ENCODE results near the gene DUSP8.

DUSP8 gene

GRCh38 chr11:1536065-1536843 is 35.8 kb downstream of the DUSP8 start:
- Histone ChIP-seq H3K27ac (ENCODE audit: extremely low read depth, low read depth, low read length) (no peak overlapping the region), H3K9me3 (ENCODE audit: control insufficient read depth, insufficient read depth, low read depth, low read length) (no peaks in the 10 kb centered on the region), H3K4me3 (ENCODE audit: low read depth, low read length) (no peak overlapping the region), H3K4me1 (ENCODE audit: control insufficient read depth, insufficient read depth, low read length) (no peaks in the 10 kb centered on the region), H3K36me3 (ENCODE audit: control insufficient read depth in 2 of 2, insufficient read depth in 1 of 2, low read length in 2 of 2) (peaks cover 0 to 32% of the 10 kb centered on the region in 2 experiments; a peak in 1 of 3 replicates)
- ChIA-PET POLR2A (no interaction called here), CTCF (interaction anchor here (0.6 to 3.4 kb wide), 5 partner anchors 11 to 422 kb away, joined by 3 to 10 read pairs (median 3); no protein-coding TSS in a partner anchor)
- TF ChIP-seq ZBTB17 (tag by site-specific recombination; IDR thresholded peaks at IDR 0.05), result peak; percentile 65
- no peak for TF ChIP-seq ZFP41 (tag by site-specific recombination; IDR thresholded peaks at IDR 0.05; ENCODE audit: borderline replicate concordance)
- TF ChIP-seq, protein P1, sequence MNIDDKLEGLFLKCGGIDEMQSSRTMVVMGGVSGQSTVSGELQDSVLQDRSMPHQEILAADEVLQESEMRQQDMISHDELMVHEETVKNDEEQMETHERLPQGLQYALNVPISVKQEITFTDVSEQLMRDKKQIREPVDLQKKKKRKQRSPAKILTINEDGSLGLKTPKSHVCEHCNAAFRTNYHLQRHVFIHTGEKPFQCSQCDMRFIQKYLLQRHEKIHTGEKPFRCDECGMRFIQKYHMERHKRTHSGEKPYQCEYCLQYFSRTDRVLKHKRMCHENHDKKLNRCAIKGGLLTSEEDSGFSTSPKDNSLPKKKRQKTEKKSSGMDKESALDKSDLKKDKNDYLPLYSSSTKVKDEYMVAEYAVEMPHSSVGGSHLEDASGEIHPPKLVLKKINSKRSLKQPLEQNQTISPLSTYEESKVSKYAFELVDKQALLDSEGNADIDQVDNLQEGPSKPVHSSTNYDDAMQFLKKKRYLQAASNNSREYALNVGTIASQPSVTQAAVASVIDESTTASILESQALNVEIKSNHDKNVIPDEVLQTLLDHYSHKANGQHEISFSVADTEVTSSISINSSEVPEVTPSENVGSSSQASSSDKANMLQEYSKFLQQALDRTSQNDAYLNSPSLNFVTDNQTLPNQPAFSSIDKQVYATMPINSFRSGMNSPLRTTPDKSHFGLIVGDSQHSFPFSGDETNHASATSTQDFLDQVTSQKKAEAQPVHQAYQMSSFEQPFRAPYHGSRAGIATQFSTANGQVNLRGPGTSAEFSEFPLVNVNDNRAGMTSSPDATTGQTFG (tag by site-specific recombination; IDR thresholded peaks at IDR 0.05; ENCODE audit: borderline replicate concordance), result no peak
- TF ChIP-seq FEZF1 (tag by site-specific recombination; IDR thresholded peaks at IDR 0.05), result no peak
- no peak for TF ChIP-seq ZNF701 (tag by site-specific recombination; IDR thresholded peaks at IDR 0.05)
- TF ChIP-seq MZF1 (tag by site-specific recombination; IDR thresholded peaks at IDR 0.05; ENCODE audit: borderline replicate concordance), result no peak
- no peak for TF ChIP-seq ZNF768 (tag by site-specific recombination; IDR thresholded peaks at IDR 0.05)
- TF ChIP-seq, protein P2, sequence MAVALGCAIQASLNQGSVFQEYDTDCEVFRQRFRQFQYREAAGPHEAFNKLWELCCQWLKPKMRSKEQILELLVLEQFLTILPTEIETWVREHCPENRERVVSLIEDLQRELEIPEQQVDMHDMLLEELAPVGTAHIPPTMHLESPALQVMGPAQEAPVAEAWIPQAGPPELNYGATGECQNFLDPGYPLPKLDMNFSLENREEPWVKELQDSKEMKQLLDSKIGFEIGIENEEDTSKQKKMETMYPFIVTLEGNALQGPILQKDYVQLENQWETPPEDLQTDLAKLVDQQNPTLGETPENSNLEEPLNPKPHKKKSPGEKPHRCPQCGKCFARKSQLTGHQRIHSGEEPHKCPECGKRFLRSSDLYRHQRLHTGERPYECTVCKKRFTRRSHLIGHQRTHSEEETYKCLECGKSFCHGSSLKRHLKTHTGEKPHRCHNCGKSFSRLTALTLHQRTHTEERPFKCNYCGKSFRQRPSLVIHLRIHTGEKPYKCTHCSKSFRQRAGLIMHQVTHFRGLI (tag by site-specific recombination; IDR thresholded peaks at IDR 0.05), result peak; percentile 54; the same call in 1 of the 2 replicates
- no peak for TF ChIP-seq ZNF24 (tag by site-specific recombination; IDR thresholded peaks at IDR 0.05)
- no peak for TF ChIP-seq ZNF211 (tag by site-specific recombination; IDR thresholded peaks at IDR 0.05; ENCODE audit: low read depth)

DNA sequence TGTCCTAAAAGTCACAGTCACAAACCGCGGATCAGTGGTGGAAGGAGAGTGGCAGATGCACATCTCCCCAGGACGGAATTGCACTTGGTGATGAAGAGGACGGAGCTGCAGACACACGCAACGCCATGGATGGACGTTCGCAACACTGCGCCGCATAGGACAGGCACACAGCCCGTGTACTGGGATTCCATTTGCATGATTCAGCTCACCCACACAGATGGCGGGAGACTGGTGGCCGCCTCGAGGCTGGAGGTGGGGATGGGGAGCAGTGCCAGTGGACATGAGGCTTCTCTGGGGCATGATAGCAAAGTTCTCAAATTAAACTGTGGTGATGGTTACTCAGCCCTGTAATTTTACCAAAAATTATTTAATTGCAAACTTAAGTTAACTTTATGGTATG is 37.4 kb downstream of the DUSP8 start:
- CTCF ChIA-PET, result interaction anchor here (0.5 kb wide), 1 partner anchor 51 kb away, joined by 3 read pairs; the partner anchor contains the start of gene KRTAP5-1
- Histone ChIP-seq H3K27ac (ENCODE audit: extremely low read depth, low read depth, low read length) (no peak overlapping the region), H3K4me3 (ENCODE audit: low read depth, low read length) (no peak overlapping the region), H3K4me1 (ENCODE audit: control insufficient read depth, insufficient read depth, low read length) (no peaks in the 10 kb centered on the region), H3K9me3 (ENCODE audit: control insufficient read depth, insufficient read depth, low read depth, low read length) (no peaks in the 10 kb centered on the region), H3K36me3 (ENCODE audit: control insufficient read depth in 2 of 2, insufficient read depth in 1 of 2, low read length in 2 of 2) (peaks cover 0 to 32% of the 10 kb centered on the region in 2 experiments; a peak in 1 of 3 replicates)
- TF ChIP-seq ZNF654 (tag by site-specific recombination; IDR thresholded peaks at IDR 0.05; ENCODE audit: low read depth), result no peak
- TF ChIP-seq ZNF335 (tag by site-specific recombination; conservative IDR thresholded peaks at IDR 0.05), result no peak
- no peak for TF ChIP-seq ZNF510 (tag by site-specific recombination; IDR thresholded peaks at IDR 0.05; ENCODE audit: insufficient replicate concordance)
- TF ChIP-seq, protein P3, sequence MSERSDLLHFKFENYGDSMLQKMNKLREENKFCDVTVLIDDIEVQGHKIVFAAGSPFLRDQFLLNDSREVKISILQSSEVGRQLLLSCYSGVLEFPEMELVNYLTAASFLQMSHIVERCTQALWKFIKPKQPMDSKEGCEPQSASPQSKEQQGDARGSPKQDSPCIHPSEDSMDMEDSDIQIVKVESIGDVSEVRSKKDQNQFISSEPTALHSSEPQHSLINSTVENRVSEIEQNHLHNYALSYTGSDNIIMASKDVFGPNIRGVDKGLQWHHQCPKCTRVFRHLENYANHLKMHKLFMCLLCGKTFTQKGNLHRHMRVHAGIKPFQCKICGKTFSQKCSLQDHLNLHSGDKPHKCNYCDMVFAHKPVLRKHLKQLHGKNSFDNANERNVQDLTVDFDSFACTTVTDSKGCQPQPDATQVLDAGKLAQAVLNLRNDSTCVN (tag by site-specific recombination; optimal IDR thresholded peaks at IDR 0.05), result no peak
- no peak for TF ChIP-seq ZNF274 (IDR thresholded peaks at IDR 0.05; ENCODE audit: low read length)
- TF ChIP-seq ZNF274 (tag by site-specific recombination; IDR thresholded peaks at IDR 0.05; ENCODE audit: borderline replicate concordance), result no peak
- TF ChIP-seq ZNF664 (tag by site-specific recombination; IDR thresholded peaks at IDR 0.05), result no peak
- TF ChIP-seq ELK4 (IDR thresholded peaks at IDR 0.05; ENCODE audit: borderline replicate concordance, low read depth, low read length), result no peak
- POLR2A ChIA-PET, result no interaction called here
